Measurements from ENCODE around the gene NCKAP1.

The NCKAP1 gene

DNA sequence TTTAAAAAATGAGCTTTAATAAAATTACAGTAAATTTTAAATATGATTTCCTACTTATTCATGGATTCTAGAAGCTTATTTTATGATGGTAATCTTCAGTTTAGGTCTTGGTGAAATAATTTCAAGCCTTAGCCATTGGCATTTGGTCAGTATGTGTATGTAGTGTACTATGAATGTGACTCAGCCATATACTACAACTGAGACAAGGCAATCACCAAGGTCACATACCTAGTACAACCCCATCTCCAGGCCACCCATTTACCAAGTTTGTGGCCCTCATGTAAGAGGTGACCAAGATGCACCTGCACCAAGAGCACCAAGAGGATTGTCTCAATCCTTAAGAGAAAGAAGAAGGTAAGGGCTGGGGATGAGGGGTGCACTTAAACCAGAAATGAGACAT lies 117.0 kb downstream of the NCKAP1 start:
- no peak for DNase-seq
- intact Hi-C loops (cut with DNase I) = no loop called here

GRCh38 chr2:182920631-182921056 lies 117.6 kb downstream of the NCKAP1 start:
- no peak for DNase-seq
- intact Hi-C loops (cut with DNase I) = no loop called here

- no peak for DNase-seq
- intact Hi-C loops (cut with DNase I) = no loop called here
These were observed 118.2 kb downstream of the NCKAP1 start for GRCh38 chr2:182920089-182920488.

GRCh38 chr2:182918961-182919652 lies 119.2 kb downstream of the NCKAP1 start:
- intact Hi-C loops (cut with DNase I) = no loop called here
- no peak for DNase-seq

DNA sequence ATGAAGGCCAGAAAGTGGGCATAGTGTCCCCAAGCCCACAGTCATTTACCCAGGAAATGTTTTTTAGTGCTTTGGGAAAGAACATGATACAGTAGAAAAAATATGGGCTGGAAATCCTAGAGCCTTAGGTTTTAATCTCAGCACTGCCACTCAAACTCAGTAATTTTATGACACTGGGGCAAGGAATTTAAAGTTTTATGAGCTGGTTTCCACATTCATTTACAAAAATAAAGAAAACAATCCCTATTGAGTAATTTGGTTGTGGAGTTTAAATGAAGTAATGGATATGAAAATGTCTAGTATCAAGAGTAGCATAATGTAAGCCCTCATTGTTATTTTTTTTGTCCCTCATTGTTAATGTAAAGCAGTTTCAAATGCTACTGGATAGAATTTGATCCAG lies 120.3 kb downstream of the NCKAP1 start:
- intact Hi-C loops (cut with DNase I) = no loop called here
- no peak for DNase-seq

- intact Hi-C loops (cut with DNase I) = no loop called here
- no peak for DNase-seq
These were observed 121.8 kb downstream of the NCKAP1 start for GRCh38 chr2:182916417-182916816.

DNA sequence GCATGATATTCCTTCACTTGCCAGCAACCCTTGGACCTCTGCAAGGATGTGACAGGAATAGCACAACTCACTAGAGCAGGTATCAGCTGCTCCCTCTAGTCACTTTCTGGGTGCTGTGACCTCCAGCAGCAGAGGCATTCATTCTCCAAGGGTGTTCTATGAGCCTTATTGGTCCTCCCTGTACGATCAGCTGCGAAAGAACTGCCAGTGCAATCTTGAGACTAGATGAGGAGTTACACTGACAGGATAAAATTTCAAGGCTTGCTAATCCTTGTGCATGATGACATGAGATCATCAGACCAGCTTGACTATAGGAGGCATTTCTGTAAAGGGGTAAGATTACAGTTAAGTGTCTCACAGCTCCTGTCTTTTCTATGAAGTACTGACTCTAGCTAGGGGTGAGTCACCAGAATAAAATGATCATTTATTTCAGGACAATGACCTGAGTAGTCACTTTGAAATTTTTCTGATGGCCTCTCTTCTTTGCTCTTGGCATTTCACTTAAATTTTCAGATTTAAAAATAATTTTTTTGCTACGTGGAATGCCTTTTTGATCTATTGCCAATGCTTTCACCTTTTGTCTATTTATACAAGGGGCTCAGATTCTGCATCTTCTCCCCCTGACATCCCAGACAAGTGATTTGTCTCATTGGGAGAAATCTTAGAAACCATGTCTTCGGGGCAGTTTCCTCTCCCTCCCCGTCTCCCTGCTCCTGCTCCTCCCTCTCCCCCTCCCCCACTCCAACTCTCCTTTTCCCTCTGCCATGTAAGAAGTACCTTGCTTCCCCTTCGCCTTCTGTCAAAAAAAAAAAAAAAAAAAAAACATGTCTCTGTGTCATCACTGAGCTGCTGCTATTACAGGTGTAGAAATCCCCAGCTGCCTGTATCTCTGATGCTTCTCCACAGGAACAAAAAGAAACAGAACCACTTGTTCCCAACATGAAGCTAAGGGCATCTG lies 122.6 kb downstream of the NCKAP1 start:
- no peak for DNase-seq
- intact Hi-C loops (cut with DNase I) = no loop called here

- DNase-seq = no peak
- intact Hi-C loops (cut with DNase I) = no loop called here
These were observed 123.4 kb downstream of the NCKAP1 start for GRCh38 chr2:182914852-182915251.

DNA sequence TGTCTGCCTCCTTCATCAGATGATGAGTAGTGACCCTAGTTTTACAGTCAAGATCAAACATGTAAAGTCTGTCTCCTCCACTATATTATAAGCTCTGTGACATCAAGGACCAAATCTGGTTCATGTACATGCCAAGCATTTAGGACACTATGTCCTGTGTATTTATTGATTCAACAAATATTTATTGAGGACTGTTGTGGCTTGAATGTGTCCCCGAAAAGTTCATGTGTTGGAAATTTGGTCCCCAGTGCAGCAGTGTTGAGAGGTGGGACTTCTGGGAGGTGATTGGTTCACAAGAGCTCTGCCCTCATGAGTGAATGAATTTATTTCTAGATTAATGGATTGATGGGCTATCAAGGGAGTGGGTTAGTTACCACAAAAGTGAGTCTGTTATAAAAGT lies 125.2 kb downstream of the NCKAP1 start:
- DNase-seq = no peak
- intact Hi-C loops (cut with DNase I) = no loop called here

- DNase-seq = no peak
- intact Hi-C loops (cut with DNase I) = no loop called here
These were observed 125.7 kb downstream of the NCKAP1 start for GRCh38 chr2:182912518-182912915.

DNA sequence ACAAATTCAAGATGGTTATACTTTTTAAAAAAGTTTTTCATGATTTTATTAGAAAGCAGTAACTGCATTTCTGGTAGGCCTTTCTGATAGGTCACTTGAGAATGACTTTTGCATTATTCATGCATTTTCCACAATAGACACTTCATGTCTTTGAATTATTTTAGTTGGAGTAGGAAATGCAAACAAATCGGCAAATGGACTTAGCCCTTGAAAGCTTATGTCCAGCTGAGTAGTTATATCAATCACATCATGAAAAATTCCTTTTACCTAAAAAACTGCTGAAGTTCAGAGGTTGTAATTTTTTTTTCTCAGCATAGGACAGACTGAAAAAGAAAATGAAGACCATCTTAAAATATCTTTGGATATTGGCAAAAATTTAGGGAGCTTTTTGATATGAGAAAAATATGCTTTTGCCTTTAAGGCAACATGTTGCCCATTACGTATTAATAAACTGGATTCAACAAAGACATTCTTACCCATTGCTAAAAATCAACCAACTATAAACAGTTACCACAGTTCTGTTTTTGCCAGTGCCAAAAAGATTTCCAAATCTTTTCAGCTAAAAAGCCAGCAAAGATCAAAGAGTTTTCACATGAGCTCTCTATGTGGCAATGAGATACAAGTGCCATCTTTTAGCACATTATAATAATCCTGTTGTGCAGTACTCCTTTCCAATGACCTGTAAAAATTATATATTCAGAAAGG lies 126.3 kb downstream of the NCKAP1 start:
- intact Hi-C loops (cut with DNase I) = no loop called here
- DNase-seq = no peak

DNA sequence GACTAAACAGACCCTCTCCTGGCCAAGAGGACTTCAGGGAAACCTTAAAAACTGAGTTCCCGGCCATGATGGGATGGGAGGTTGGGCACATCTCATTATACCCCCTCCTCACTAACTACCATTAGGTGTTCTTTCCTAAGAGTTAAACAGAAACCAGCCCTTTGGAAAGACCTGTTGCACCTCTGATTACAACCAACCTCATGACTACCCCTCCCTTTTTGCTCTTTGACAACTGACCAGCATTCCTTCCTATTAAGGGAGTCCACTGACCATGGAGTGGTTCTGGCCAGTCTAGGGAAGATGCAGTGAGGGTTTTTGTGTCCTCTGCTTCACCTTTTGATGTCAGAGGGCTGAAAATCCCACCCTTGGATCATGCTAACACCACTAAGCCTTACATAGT lies 127.3 kb downstream of the NCKAP1 start:
- DNase-seq = no peak
- intact Hi-C loops (cut with DNase I) = no loop called here

DNA sequence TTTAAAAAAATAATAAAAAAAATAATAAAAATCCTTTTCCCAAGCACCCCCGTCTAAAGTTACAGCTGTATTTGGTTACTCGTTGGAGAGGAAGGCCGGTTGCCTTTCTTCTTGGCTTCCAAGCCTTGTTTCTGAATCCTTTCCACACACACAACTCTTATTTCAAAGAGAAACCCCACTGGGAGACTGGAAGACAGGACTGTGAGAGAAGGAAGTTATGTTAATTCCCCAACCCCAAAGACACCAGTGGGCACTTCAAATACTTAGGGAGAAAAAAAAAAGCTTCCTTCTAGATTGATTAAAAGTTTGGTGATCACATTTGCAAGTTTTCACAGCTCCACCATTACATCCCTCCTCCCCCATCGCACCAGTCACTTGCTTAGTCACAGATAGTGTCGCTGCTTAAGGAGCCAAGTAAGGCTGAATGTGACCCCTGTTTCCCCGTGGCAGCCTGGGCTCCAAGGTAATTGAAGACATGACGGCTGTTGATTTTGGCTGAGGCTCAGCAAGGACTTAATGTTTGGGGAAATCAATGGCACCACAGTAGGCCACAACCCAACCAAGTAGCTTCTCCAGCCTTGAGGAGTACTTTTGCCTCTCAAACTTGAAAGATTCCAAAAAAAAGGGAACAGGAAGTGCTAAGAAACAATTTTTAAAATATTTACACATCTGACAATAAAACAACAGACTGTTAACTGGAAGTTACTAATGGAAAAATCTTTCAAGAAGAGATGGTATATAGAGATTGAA lies 131.0 kb downstream of the NCKAP1 start:
- intact Hi-C loops (cut with DNase I) = no loop called here
- no peak for DNase-seq

GRCh38 chr2:182906454-182906853 lies 131.8 kb downstream of the NCKAP1 start:
- intact Hi-C loops (cut with DNase I) = no loop called here
- no peak for DNase-seq

GRCh38 chr2:182904844-182905243 lies 133.4 kb downstream of the NCKAP1 start:
- intact Hi-C loops (cut with DNase I) = no loop called here
- no peak for DNase-seq

- no peak for DNase-seq
- intact Hi-C loops (cut with DNase I) = no loop called here
These were observed 134.7 kb downstream of the NCKAP1 start for GRCh38 chr2:182903566-182903965.

- DNase-seq = peak in 23 of 42 donors; percentile 4 to 69 (median 28)
- intact Hi-C loops (cut with DNase I) = no loop called here
These were observed 136.5 kb downstream of the NCKAP1 start for GRCh38 chr2:182901748-182902147.

- intact Hi-C loops (cut with DNase I) = no loop called here
- no peak for DNase-seq
These were observed 139.5 kb downstream of the NCKAP1 start for GRCh38 chr2:182898718-182899117.

- no peak for DNase-seq
- intact Hi-C loops (cut with DNase I) = no loop called here
These were observed 141.1 kb downstream of the NCKAP1 start for GRCh38 chr2:182897137-182897536.
